Lower leg skin (tissue), 4 donors: ENCODE data around the gene ALX4. TPM values are rescaled to one million over a fixed set of nuclear protein-coding genes. Genes with fewer than 3 reads are reported as not detected.

Experiments used
- DNase-seq, 2 donors: peaks; one replicate each; pipeline ENCODE4 v3.0.0-alpha.2; 2019; ENCODE audit warnings: low spot score in 2 of 2
- H3K4me3 ChIP-seq: fragments of 200-600 bp; sonication (generic); 2 replicates; pipeline ENCODE4 v1.5.1; 2017; ENCODE audit warnings: mild to moderate bottlenecking, low read depth; ENCODE audit not compliant: poor library complexity, severe bottlenecking
- POLR2A ChIP-seq, 2 donors: fragments of 450-650 bp; IDR thresholded peaks; one replicate each; pipeline ENCODE4 v1.6.1; 2016 to 2017; ENCODE audit warnings: antibody characterized with exemption in 2 of 2, mild to moderate bottlenecking in 1 of 2, moderate library complexity in 1 of 2
- WGBS, 2 donors: methylation state at CpG; one replicate each; pipeline ENCODE4 v1.1.5; 2018; 5-methylcytosine and 5-hydroxymethylcytosine counted together
- intact Hi-C: fragments of 100-400 bp; cut with DNase I; formaldehyde crosslinking; loops from one replicate; pipeline ENCODE4 v1.15.0; 2023; ENCODE audit warnings: low total_unique reads
- total RNA-seq, 4 donors: library from RNA; depleted of rRNA; stranded (reverse); fragments of >200 nt; gene quantifications; one replicate each; pipeline ENCODE4 v1.1.0, GENCODE V29; 2016
- TF ChIP-seq, protein P1 (sequence below), 3 donors: fragments of 450-650 bp; IDR thresholded peaks; one replicate each; pipeline ENCODE4 v1.5.1; 2016; ENCODE audit warnings: antibody characterized with exemption in 3 of 3, mild to moderate bottlenecking in 3 of 3, moderate library complexity in 2 of 3

ALX4 gene
- total RNA-seq, 4 donors from 2014 or later = 0.04 to 1.7 (median 0.96) TPM; not detected in 1

DNA sequence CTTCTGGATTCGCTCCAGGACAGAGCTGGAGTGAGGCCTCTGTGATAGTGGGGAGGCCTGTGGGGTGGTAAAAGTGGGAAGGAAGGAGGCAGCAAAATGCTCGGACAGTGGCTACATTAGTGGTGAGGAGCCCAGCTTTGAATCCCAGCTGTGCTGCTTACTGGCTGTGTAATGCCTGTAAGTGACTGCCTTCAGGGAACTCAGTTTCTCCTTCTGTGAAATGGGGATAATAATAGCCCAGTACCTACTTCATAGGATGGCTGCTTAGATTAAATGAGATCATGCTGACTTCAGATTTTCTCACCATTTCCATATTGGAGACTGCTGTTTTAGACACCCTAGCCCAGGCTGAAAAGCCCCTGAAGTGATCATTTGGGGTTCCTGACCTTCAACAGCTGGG lies 8.4 kb upstream of the ALX4 start:
- intact Hi-C loops = no loop called here
- H3K4me3 ChIP-seq = no peak overlapping the region
- TF ChIP-seq, protein P1, sequence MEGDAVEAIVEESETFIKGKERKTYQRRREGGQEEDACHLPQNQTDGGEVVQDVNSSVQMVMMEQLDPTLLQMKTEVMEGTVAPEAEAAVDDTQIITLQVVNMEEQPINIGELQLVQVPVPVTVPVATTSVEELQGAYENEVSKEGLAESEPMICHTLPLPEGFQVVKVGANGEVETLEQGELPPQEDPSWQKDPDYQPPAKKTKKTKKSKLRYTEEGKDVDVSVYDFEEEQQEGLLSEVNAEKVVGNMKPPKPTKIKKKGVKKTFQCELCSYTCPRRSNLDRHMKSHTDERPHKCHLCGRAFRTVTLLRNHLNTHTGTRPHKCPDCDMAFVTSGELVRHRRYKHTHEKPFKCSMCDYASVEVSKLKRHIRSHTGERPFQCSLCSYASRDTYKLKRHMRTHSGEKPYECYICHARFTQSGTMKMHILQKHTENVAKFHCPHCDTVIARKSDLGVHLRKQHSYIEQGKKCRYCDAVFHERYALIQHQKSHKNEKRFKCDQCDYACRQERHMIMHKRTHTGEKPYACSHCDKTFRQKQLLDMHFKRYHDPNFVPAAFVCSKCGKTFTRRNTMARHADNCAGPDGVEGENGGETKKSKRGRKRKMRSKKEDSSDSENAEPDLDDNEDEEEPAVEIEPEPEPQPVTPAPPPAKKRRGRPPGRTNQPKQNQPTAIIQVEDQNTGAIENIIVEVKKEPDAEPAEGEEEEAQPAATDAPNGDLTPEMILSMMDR (IDR thresholded peaks at IDR 0.05) = no peak
- no peak for TF ChIP-seq POLR2A (IDR thresholded peaks at IDR 0.05)
- WGBS, 2 donors = 39 to 49% methylated on average over 2 of the region's 2 CpGs
- no peak for DNase-seq

DNA sequence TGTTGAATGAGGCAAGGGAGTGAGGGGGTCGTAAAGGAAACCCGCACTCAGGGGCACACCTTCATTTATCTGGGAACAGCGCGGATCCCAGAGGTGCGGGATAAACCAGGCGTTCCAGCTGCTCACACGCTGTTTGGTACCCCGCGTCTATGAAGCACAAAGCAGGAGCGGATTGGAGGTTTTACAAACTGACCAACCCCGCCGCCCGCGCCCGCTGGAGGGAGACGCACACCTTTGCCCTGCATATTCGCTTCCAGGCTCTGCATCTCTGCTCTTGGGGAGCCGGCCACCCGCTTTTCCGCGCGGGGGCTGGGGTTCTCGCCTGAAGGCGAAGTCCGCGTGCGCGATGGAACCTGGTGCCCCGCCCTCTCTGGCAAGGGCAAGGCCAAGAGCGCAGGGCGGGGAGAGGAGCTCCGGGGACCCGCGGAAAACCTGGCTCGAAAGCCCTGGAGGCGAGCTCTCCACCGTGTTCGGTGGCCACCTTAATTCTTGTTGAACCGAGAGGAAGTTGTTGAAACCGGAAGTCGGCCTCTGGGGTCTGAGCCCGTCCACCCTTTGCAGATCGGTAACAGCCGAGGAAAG lies 6.8 kb upstream of the ALX4 start:
- intact Hi-C loops = no loop called here
- no peak overlapping the region for H3K4me3 ChIP-seq
- no peak for DNase-seq
- TF ChIP-seq POLR2A (IDR thresholded peaks at IDR 0.05) = no peak
- TF ChIP-seq, protein P1 (IDR thresholded peaks at IDR 0.05) = no peak
- 3 to 4% methylated on average over 44 of the region's 44 CpGs for WGBS, 2 donors

DNA sequence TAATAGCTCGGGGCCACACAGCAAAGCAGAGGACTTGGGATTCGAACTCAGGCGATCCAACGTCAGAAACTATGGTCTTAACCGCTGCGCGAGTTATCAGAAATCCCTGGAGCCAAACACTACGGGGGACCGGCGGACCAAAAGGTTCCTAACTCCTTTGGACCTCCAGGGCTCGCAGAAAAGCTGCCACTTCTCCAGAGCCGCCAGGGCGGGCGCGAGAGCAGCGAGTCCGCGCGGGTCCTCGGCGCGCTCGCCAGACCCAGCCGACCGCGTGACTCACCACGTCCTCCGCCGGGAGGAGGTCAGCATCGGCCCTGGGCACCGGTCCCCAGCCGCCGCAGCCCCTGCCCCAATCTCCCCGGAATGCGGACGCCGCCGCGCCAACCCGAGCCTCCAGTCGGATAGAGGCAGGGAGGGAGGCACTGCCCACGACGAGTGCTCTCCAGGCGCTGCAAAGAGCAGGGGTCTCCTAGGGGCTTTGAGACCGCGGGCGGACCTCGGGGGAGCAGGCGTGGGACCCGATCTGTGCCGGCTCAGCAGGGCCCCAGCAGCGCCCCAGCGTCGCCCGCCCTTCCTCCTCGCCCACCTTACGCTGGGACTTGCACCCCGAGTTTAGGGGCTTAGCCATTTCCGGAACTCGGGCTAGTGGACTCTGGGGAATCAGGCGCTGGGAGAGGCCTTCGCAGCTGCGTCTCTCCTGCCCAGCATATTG lies 6.2 kb upstream of the ALX4 start:
- WGBS, 2 donors = 2 to 5% methylated on average over 25 to 53 of the region's 63 CpGs
- TF ChIP-seq, protein P1 (IDR thresholded peaks at IDR 0.05) = no peak
- TF ChIP-seq POLR2A (IDR thresholded peaks at IDR 0.05) = no peak
- no peak overlapping the region for H3K4me3 ChIP-seq
- no peak for DNase-seq
- intact Hi-C loops = no loop called here

DNA sequence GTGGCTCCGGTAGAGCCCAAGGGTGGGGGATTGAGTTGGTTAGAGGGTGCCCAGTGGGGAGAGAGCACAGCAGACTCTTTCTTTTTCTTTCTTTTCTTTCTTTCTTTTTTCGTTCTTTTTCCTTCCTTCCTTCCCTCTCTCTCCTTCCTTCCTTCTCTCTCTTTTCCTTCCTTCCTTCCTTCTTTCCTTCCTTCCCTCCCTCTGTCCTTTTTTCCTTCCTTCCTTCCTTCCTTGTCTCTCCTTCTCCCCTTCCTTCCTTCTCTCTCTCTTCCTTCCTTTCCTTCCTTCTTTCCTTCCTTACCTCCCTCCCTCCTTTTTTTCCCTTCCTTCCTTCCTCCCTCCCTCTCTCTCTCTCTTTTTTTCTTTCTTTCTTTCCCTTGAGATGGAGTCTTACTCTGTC lies 4.8 kb upstream of the ALX4 start:
- intact Hi-C loops = no loop called here
- DNase-seq = no peak
- 40 to 47% methylated on average over 2 of the region's 2 CpGs for WGBS, 2 donors
- H3K4me3 ChIP-seq = no peak overlapping the region
- TF ChIP-seq, protein P1 (IDR thresholded peaks at IDR 0.05) = no peak
- no peak for TF ChIP-seq POLR2A (IDR thresholded peaks at IDR 0.05)

DNA sequence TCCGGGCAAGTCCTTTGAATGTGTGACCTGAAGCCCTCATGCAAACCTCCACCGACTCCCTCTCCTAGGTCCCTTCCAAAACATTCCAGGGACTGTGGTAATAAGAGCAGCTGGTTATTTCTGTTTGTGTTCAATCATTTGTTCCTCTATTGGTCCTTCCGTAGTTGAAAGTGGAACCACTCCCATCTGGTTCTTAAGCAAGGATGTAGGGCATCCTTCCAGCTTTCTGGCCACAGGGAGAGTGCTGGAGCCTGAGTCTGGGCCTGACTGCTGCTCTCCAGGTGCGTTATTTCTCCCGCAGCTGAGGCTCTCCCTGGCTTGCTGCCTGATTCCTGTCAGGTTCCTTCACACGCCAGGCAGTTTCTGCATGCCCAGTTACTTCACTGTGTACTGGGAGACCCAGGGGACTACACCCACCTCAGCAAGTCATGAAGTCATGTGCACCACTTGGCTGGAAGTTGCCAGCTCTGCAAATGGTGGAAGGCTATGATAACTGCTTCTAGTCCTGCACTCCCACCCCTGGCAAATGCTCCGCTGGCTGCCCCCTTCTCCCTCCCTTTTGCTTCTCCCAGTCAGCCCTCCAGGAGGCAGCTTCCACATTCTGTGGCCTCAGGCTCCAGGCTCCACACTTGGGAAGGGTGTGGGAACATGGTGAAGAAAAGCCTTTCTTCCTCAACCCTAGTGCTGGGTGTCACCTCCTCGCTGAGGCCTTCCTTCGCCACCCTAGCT lies 4.0 kb upstream of the ALX4 start:
- TF ChIP-seq, protein P1 (IDR thresholded peaks at IDR 0.05) = no peak
- TF ChIP-seq POLR2A (IDR thresholded peaks at IDR 0.05) = no peak
- no peak overlapping the region for H3K4me3 ChIP-seq
- intact Hi-C loops = no loop called here
- 27 to 34% methylated on average over 9 of the region's 9 CpGs for WGBS, 2 donors
- DNase-seq = no peak
